GM12873 (cell line): ENCODE data around the gene DHX8.

Experiments used
- CTCF ChIP-seq: IDR thresholded peaks from 2 replicates; pipeline ENCODE4 v1.5.1; 2012; ENCODE audit warnings: low read depth, mild to moderate bottlenecking, moderate library complexity, low read length, control low read depth; ENCODE audit not compliant: insufficient read depth; ENCODE audit errors: missing control alignments

The DHX8 gene

GRCh38 chr17:43558805-43559160 is 75.0 kb downstream of the DHX8 start:
- no peak for TF ChIP-seq CTCF

GRCh38 chr17:43559161-43559816 is 75.5 kb downstream of the DHX8 start:
- no peak for TF ChIP-seq CTCF

- TF ChIP-seq CTCF, result no peak
Observed at GRCh38 chr17:43560461-43561427, 77.0 kb downstream of the DHX8 start.

GRCh38 chr17:43562679-43563599 is 79.2 kb downstream of the DHX8 start:
- TF ChIP-seq CTCF, result no peak

GRCh38 chr17:43563600-43564594 is 80.1 kb downstream of the DHX8 start:
- TF ChIP-seq CTCF, result no peak

GRCh38 chr17:43568506-43569082 is 84.8 kb downstream of the DHX8 start:
- no peak for TF ChIP-seq CTCF
